Neuronal stem cell (in vitro differentiated cells): Measurements from ENCODE around the gene PITPNM1.
"Not testable (repeated sequence)": the region's sequence is repeated elsewhere in the genome, so short reads cannot be mapped to it uniquely, and the experiment has no call there.

Source experiments
- DNase-seq: peaks from one replicate; pipeline ENCODE4 v3.0.0-alpha.2; 2013; ENCODE audit warnings: low spot score
- H2AFZ ChIP-seq: one replicate; pipeline ENCODE4 v1.6.1; 2013; ENCODE audit warnings: mild to moderate bottlenecking, low read length, inconsistent platforms
- H2AK5ac ChIP-seq: 2 replicates; pipeline ENCODE4 v1.6.1; 2013; ENCODE audit warnings: low read depth, mild to moderate bottlenecking, inconsistent platforms, low read length, moderate library complexity, mixed read lengths
- H2BK120ac ChIP-seq: 2 replicates; pipeline ENCODE4 v1.6.1; 2013; ENCODE audit warnings: low read depth, mild to moderate bottlenecking, inconsistent platforms, low read length, moderate library complexity, mixed read lengths
- H2BK12ac ChIP-seq: one replicate; pipeline ENCODE4 v1.6.1; 2013; ENCODE audit warnings: low read length, inconsistent platforms
- H2BK15ac ChIP-seq: 2 replicates; pipeline ENCODE4 v1.6.1; 2013; ENCODE audit warnings: mild to moderate bottlenecking, low read length, inconsistent platforms, mixed read lengths
- H2BK5ac ChIP-seq: one replicate; pipeline ENCODE4 v1.6.1; 2013; ENCODE audit warnings: inconsistent platforms, mild to moderate bottlenecking, low read length, moderate library complexity
- H3K14ac ChIP-seq: one replicate; pipeline ENCODE4 v1.6.1; 2013; ENCODE audit warnings: low read length, inconsistent platforms
- H3K18ac ChIP-seq: 2 replicates; pipeline ENCODE4 v1.6.1; 2013; ENCODE audit warnings: low read length, inconsistent platforms
- H3K23ac ChIP-seq: 2 replicates; pipeline ENCODE4 v1.6.1; 2013; ENCODE audit warnings: low read depth, mild to moderate bottlenecking, mixed read lengths, low read length, inconsistent platforms; ENCODE audit not compliant: poor library complexity
- H3K27ac ChIP-seq: replicated peaks from 3 replicates; pipeline ENCODE4 v1.5.1; 2013; ENCODE audit warnings: low read length, inconsistent platforms
- H3K27me3 ChIP-seq, 3 experiments: 2 replicates each; pipeline ENCODE4 v1.6.1; 2013; ENCODE audit warnings: low read length in 3 of 3, mild to moderate bottlenecking in 2 of 3, inconsistent platforms in 1 of 3, low read depth in 1 of 3, mixed read lengths in 1 of 3, moderate library complexity in 1 of 3; ENCODE audit not compliant: control insufficient read depth in 3 of 3, insufficient read depth in 3 of 3
- H3K36me3 ChIP-seq, 2 donors: replicated peaks in 1 of 2; 2 replicates each; pipeline ENCODE4 v1.6.1; 2013; ENCODE audit warnings: low read length in 2 of 2; ENCODE audit not compliant: control insufficient read depth in 2 of 2, insufficient read depth in 2 of 2
- H3K4ac ChIP-seq: 2 replicates; pipeline ENCODE4 v1.6.1; 2013; ENCODE audit warnings: inconsistent platforms, mild to moderate bottlenecking, low read length, moderate library complexity
- H3K4me1 ChIP-seq, 2 donors: 1 replicate in 1 of 2; 2 replicates in 1 of 2; pipeline ENCODE4 v1.6.1; 2013; ENCODE audit warnings: low read length in 2 of 2, low read depth in 1 of 2; ENCODE audit not compliant: control insufficient read depth in 2 of 2, insufficient read depth in 1 of 2
- H3K4me2 ChIP-seq: one replicate; pipeline ENCODE4 v1.6.1; 2013; ENCODE audit warnings: mild to moderate bottlenecking, low read length, inconsistent platforms; ENCODE audit not compliant: insufficient read depth, poor library complexity, severe bottlenecking
- H3K4me3 ChIP-seq, 2 donors: 2 replicates each; pipeline ENCODE4 v1.5.1; 2013; ENCODE audit warnings: low read length in 2 of 2, mild to moderate bottlenecking in 2 of 2, inconsistent platforms in 1 of 2, moderate library complexity in 1 of 2
- H3K79me1 ChIP-seq: one replicate; pipeline ENCODE4 v1.6.1; 2013; ENCODE audit warnings: low read depth, mild to moderate bottlenecking, inconsistent platforms, low read length, moderate library complexity
- H3K9ac ChIP-seq: one replicate; pipeline ENCODE4 v1.6.1; 2013; ENCODE audit warnings: mild to moderate bottlenecking, low read depth, low read length, inconsistent platforms; ENCODE audit not compliant: poor library complexity
- H3K9me3 ChIP-seq, 2 donors: replicated peaks in 1 of 2; 2 replicates each; pipeline versions ENCODE3 to v1.6.1; 2013; ENCODE audit warnings: low read length in 2 of 2, mild to moderate bottlenecking in 2 of 2, inconsistent platforms in 1 of 2, low read depth in 1 of 2, mixed read lengths in 1 of 2, moderate library complexity in 1 of 2; ENCODE audit not compliant: control insufficient read depth in 2 of 2, insufficient read depth in 1 of 2
- H4K8ac ChIP-seq: one replicate; pipeline ENCODE4 v1.6.1; 2013; ENCODE audit warnings: low read depth, mild to moderate bottlenecking, inconsistent platforms, low read length, moderate library complexity
- H4K91ac ChIP-seq: one replicate; pipeline ENCODE4 v1.6.1; 2013; ENCODE audit warnings: low read length, low read depth, mild to moderate bottlenecking, inconsistent platforms; ENCODE audit not compliant: poor library complexity
- WGBS, 2 donors: extraction: QIAGEN DNeasy Blood & Tissue Kit; methylation state at CpG; one replicate each; pipeline ENCODE4 v1.1.7; 2013; ENCODE audit warnings: missing lambda C conversion rate in 2 of 2, mixed read lengths in 1 of 2; ENCODE audit not compliant: insufficient read length in 2 of 2, insufficient replicate concordance in 1 of 2; ENCODE audit errors: extremely low coverage in 2 of 2; 5-methylcytosine and 5-hydroxymethylcytosine counted together

Gene PITPNM1

GRCh38 chr11:67477344-67478050 lies 27.7 kb downstream of the PITPNM1 start:
- not testable (repeated sequence) for H3K4me3 ChIP-seq, H3K79me1 ChIP-seq, H4K8ac ChIP-seq, H2BK12ac ChIP-seq, H3K27me3 ChIP-seq, H2BK15ac ChIP-seq, H3K23ac ChIP-seq, H3K18ac ChIP-seq, H3K36me3 ChIP-seq, H3K9ac ChIP-seq, H2AK5ac ChIP-seq, H3K9me3 ChIP-seq, DNase-seq, H2BK5ac ChIP-seq, H2BK120ac ChIP-seq, H3K14ac ChIP-seq, H3K4ac ChIP-seq, H3K4me2 ChIP-seq, H4K91ac ChIP-seq, H3K4me1 ChIP-seq, H3K27ac ChIP-seq, H2AFZ ChIP-seq
- no CpG with 5 or more reads among the region's 16 CpGs for WGBS, 2 donors

GRCh38 chr11:67476692-67477091 lies 28.5 kb downstream of the PITPNM1 start:
- H3K79me1 ChIP-seq, H3K36me3 ChIP-seq, H3K4ac ChIP-seq, H3K9me3 ChIP-seq, DNase-seq, H3K23ac ChIP-seq, H3K4me1 ChIP-seq, H4K91ac ChIP-seq, H2AK5ac ChIP-seq, H2BK120ac ChIP-seq, H4K8ac ChIP-seq, H3K4me2 ChIP-seq, H3K9ac ChIP-seq, H3K4me3 ChIP-seq, H2BK15ac ChIP-seq, H2BK12ac ChIP-seq, H3K27me3 ChIP-seq, H3K27ac ChIP-seq, H3K18ac ChIP-seq, H3K14ac ChIP-seq, H2BK5ac ChIP-seq: not testable (repeated sequence)
- no CpG with 5 or more reads among the region's 10 CpGs for WGBS, 2 donors
- H2AFZ ChIP-seq: peak overlapping the region; percentile 40

GRCh38 chr11:67472882-67473281 lies 32.3 kb downstream of the PITPNM1 start:
- WGBS, 2 donors: no CpG with 5 or more reads among the region's 7 CpGs
- Histone ChIP-seq H2BK15ac (no peak overlapping the region), H3K36me3 (no peaks in the 10 kb centered on the region), H2BK12ac (no peak overlapping the region), H3K79me1 (no peaks in the 10 kb centered on the region), H4K91ac (no peak overlapping the region), H3K9ac (peak overlapping the region; percentile 24), H2AFZ (peak overlapping the region; percentile 66), H3K9me3 (no peaks in the 10 kb centered on the region), H3K4ac (no peak overlapping the region), H3K18ac (no peak overlapping the region), H3K23ac (no peak overlapping the region), H3K27me3 (peaks cover 0 to 2% (median 0%) of the 10 kb centered on the region in 3 experiments), H2BK120ac (no peak overlapping the region), H3K14ac (no peak overlapping the region), H2BK5ac (no peak overlapping the region), H3K27ac (no peak overlapping the region), H4K8ac (no peak overlapping the region), H3K4me1 (peaks cover 6 to 9% of the 10 kb centered on the region in 2 donors), H3K4me2 (no peak overlapping the region), H3K4me3 (no peak overlapping the region), H2AK5ac (no peak overlapping the region)
- DNase-seq: no peak

GRCh38 chr11:67470337-67471002 lies 34.7 kb downstream of the PITPNM1 start:
- H3K9me3 ChIP-seq: no peaks in the 10 kb centered on the region
- H3K27ac ChIP-seq: no peak overlapping the region
- H2AFZ ChIP-seq: no peak overlapping the region
- no peak for DNase-seq
- H2BK12ac ChIP-seq: no peak overlapping the region
- no peak overlapping the region for H3K14ac ChIP-seq
- H3K4me2 ChIP-seq: no peak overlapping the region
- H3K4me3 ChIP-seq: no peak overlapping the region
- H3K23ac ChIP-seq: no peak overlapping the region
- no peak overlapping the region for H4K91ac ChIP-seq
- H4K8ac ChIP-seq: no peak overlapping the region
- peak overlapping the region; percentile 28 for H2AK5ac ChIP-seq
- no peak overlapping the region for H2BK120ac ChIP-seq
- no peak overlapping the region for H2BK15ac ChIP-seq
- no peak overlapping the region for H3K18ac ChIP-seq
- no CpG with 5 or more reads among the region's 8 CpGs for WGBS, 2 donors
- H3K4ac ChIP-seq: no peak overlapping the region
- peaks cover 0 to 2% (median 0%) of the 10 kb centered on the region in 3 experiments for H3K27me3 ChIP-seq
- peaks cover 1% of the 10 kb centered on the region for H3K79me1 ChIP-seq
- peaks cover 0 to 3% of the 10 kb centered on the region in 2 donors for H3K36me3 ChIP-seq
- peaks cover 7 to 11% of the 10 kb centered on the region in 2 donors for H3K4me1 ChIP-seq
- H2BK5ac ChIP-seq: no peak overlapping the region
- no peak overlapping the region for H3K9ac ChIP-seq
